Stimulated activated CD4-positive, alpha-beta T cell treated with anti-CD3 and anti-CD28 coated beads, Interleukin-15, amount 100 ng/mL, for 48 hours (primary cell): ENCODE data around the gene ANKRD61.
"Not testable (repeated sequence)": the region's sequence is repeated elsewhere in the genome, so short reads cannot be mapped to it uniquely, and the experiment has no call there.

ENCODE experiments used
- DNase-seq, 2 donors: peaks; one replicate each; pipeline ENCODE4 v3.0.0-alpha.2; 2020; ENCODE audit warnings: low read depth in 2 of 2

Gene ANKRD61

GRCh38 chr7:6030988-6031387, at the start of gene ANKRD61:
Gene ANKRD61 (plus strand): TSS chr7:6031376. CDS start chr7:6031376, 0 bp downstream.
- no peak for DNase-seq

GRCh38 chr7:5987061-5987460, 44.1 kb upstream of the ANKRD61 start:
- not testable (repeated sequence) for DNase-seq

DNA sequence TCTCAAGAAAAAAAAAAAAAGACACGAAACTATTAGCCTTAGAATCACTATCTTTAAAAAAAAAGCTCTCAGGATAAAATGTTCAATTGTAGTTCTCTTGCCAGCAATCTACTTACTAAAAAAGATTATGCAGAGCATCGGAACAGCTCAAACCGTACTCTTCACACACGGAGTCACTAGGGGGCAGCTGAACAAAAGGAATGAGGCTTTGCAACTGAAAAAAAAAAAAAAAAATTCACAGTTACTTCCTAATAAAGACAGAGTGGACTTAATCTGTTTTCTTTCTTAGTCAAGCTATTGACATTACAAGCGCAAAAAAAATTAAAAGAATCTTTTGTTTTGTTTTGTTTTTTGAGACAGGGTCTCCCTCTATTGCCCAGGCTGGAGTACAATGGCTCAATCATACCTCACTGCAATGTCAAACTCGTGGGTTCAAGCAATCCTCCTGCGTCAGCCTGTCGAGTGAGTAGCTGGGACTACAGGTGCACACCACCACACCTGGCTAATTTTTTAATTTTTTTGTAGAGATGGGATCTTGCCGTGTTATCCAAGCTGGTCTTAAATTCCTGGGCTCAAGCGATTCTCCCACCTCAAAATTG, 33.9 kb upstream of the ANKRD61 start:
- no peak for DNase-seq

- no peak for DNase-seq
Observed at GRCh38 chr7:6007386-6007785, 23.8 kb upstream of the ANKRD61 start.

DNA sequence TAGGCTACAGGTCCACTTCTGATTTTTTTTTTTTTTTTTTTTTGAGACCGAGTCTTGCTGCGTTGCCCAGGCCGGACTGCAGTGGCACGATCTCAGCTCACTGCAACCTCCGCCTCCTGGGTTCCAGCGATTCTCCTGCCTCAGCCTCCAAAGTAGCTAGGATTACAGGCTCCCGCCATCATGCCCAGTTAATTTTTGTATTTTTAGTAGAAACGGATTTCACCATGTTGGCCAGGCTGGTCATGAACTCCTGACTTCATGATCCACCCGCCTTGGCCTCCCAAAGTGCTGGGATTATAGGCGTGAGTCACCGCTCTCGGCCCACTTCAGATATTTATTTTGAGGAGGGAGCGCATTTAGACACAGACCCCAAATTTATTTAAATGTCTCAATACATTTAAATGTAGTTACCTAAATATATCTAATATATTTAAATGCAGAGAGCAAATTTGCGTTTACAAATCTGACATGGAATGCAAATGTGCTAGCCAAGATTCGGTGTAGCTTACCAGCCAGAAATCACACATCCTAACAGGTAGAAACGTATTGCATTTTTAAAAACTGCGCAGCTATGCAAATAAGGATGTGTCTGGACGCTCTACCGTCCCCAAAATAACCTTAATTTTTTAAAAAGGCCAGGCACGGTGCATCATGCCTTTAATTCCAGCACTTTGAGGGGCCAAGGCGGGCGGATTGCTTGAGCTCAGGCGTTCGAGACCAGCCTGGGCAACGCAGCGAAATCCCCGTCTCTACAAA, 23.2 kb upstream of the ANKRD61 start:
- DNase-seq: not testable (repeated sequence)

DNA sequence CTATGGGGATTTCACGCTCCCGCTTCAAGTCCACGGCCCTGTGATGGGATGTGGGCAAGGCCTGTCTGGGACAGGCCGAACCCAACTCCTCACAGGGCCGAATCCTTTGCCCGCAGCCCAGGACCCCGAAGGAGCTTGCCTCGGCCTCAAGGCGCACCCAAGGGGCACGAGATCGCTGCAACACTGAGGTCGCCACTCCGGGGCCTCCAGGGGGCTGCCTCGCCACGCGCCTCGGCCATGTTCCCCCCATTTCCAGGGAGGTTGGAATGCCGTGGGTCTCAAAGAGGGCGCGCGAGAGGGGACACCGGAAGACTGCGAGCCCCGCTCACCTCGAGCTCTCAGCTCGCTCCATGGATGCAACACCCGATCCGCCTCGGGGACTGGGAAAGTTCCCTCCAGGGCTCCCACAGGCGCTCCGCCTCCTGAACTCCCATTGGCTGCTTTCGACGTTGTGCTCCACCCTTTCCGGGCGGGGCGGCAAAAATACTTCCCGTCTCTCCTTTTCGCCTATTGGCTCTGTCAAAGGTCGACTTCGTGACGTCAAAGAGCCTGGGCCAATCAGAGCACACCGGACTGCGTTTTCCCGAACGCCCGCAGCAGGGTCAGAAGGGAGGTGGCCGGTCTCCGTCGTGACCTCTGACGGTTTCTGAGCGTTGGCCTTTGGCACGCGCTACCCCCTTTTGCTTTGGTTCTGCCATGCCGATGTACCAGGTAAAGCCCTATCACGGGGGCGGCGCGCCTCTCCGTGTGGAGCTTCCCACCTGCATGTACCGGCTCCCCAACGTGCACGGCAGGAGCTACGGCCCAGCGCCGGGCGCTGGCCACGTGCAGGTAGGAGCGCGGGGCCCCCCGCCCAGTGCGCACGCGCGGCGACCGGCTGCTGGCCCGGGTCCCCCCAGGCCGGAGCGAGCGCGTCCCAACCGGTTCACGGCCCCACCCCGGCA, 22.2 kb upstream of the ANKRD61 start, which contains the start of the genes AIMP2 and PMS2:
Gene AIMP2, plus strand, starts transcription at position 605 of the 944 bp plus-strand sequence. Its CDS starts 92 bp downstream, at position 697.
Gene PMS2, minus strand, starts transcription at position 382 of the 944 bp plus-strand sequence. Its CDS starts 30 bp downstream, at position 352.
- DNase-seq: peak; percentile 95 to 97

DNA sequence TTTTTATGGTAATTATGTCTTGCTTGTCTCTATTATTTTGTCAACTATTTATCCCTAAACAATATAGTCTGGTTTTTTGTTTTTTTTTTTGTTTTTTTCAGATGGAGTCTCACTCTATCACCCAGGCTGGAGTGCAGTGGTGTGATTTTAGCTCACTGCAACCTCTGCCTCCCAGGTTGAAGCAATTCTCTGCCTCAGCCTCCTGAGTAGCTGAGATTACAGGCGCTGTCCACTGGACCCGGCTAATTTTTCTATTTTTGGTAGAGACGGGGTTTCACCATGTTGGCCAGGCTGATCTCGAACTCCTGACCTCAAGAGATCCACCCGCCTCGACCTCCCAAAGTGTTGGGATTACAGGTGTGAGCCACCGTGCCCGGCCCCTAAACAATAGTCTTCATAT, 20.8 kb upstream of the ANKRD61 start:
- not testable (repeated sequence) for DNase-seq

- DNase-seq: no peak
Observed at GRCh38 chr7:6011541-6011940, 19.6 kb upstream of the ANKRD61 start.

- no peak for DNase-seq
Observed at GRCh38 chr7:6012355-6013104, 18.6 kb upstream of the ANKRD61 start.

DNA sequence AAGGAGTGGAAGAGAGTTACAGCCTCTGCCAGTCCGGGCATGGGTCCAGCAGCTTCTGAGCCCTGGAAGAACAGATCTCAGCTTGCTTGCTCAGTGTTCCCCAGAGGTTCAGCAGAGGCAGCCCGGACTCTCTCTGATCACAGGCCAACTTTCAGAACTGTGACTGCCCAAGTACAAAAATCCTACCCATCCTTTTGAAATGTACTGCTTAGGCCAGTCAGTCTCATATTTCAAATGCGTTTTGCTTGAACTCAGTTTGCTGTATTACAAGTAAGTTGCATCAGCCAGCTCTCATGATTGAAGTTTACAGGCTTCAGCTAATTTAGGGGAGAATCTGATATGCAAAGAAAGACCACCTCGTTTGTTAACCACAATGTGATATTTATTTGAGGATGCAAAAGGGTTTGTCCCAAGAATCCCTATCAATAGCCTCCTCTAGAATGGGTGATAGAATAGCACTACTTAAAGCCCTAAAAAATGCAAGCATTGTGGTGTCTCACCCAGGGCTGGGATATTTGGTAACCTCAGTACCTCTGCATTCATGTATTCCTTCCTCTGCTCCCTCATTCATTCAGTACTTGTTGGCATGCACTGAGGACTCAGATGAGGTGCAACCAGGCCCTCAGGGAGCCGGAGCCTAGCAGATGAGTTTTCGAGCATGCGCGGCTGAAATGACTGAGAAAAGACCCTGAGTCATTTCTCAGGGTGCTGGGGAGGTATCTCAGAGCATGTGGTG, 15.1 kb upstream of the ANKRD61 start:
- no peak for DNase-seq

GRCh38 chr7:6016653-6016966, 14.6 kb upstream of the ANKRD61 start:
- no peak for DNase-seq

GRCh38 chr7:6020371-6021286, 10.5 kb upstream of the ANKRD61 start:
- no peak for DNase-seq

GRCh38 chr7:6022707-6023106, 8.5 kb upstream of the ANKRD61 start:
- no peak for DNase-seq

DNA sequence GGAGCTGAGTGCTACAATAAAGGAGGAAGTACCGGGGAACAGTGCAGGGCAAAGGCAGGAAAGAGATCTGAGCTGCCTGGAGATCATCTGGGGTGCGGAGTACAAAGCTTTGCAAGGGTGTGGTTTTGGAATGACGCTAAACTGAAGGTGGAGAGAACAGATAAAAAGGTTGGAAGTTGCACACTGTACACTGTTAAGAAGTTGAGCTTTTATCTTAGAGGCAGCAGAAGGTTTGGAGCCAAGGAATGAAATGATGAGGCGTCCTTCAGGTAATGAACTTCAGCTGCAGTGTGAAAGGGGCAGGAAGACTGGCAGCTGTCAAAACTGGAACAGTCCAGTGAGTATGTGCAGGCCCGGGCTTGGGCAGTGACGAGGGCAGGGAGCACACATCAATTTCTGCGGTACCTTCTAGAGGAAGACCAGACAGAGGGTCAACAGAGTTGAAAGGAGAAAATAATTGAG, 7.2 kb upstream of the ANKRD61 start:
- no peak for DNase-seq

DNA sequence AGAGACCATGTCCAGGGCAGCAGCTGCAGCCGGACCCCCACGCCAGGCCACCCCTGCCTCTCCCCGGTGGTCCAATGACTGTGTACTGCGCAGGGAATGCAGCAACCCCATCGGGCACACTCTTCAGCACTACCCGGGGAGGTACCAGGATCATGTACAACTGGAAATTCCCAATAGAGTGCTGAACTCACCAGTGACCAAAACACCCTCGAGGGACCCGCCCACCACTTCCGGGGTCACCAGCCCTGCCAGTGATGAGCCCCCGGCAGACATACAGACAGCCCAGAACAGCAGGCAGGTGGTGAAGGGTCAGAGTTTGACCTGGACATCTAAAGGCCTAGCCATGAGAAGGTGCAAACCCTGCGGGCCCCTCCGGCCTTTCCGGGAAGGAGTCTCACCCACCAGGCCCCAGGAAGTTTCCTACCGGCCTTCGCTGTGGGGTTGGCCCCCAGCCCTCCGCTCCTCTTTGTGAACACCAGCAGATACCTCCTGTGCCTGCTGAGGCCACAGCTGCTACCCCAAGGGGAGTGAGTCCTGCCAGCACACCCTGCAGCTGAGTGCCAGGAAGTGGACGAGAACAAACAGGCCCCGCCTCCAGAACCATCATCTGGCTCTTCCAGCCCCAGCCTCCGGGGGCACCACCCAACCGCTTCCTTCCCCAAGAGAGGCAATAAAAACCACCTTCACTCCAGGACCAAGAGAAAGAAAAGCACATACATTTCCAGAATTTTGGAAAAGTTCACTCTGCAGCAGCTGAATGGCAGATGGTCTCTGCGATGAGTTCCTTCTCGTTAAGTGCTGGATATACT, 5.0 kb upstream of the ANKRD61 start:
- DNase-seq: peak; percentile 32 to 46

DNA sequence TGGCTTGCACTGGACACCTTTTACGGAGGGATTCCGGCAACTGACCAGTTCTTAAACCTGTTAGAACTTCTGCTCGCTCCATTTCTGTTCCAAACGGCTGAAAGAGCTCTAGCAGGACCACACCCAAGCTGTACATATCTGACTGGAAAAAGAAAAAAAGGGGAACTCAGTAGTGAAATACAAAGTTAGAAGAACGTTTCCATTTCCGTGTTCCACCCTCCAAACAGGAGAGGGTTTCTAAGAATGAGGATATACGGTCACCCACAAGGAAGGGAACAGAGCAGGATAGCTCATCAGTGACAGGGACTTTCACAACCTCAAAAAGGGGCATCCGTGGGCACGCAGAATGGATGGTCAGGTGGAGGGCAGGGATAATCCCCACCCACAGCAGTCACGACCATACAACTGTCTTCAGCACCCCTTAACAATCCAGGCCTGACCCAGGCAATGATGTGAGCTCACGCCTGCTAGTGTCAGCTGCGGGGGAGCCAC, 4.3 kb upstream of the ANKRD61 start:
- DNase-seq: no peak

- no peak for DNase-seq
Observed at GRCh38 chr7:6027806-6028365, 3.3 kb upstream of the ANKRD61 start.

DNA sequence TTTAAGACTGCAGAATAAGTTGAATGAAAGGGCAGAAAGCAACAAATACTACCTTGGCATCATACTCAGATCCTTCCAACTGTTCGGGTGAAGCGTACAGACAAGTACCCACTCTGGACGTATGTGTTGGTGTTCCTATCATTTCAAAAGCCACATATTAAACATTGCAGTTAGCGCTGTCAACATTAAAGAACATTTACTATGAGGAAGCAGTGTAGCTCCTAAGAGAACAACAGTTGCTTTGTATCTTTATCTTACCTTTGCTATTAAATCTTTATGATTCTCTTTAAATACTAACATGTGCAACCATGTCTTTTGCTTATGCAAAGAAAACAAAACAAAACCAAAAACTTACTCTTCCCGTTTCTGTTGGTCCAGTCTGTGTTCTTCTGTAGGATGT, 2.6 kb upstream of the ANKRD61 start:
- no peak for DNase-seq
